Esophagus squamous epithelium (tissue), 4 donors: Measurements from ENCODE around the gene SNTB2.
"Not testable (repeated sequence)": the region's sequence is repeated elsewhere in the genome, so short reads cannot be mapped to it uniquely, and the experiment has no call there.

Source experiments
- CTCF ChIP-seq, 6 experiments: fragments of 450-650 bp in 4 of 6; fragments of 200-600 bp in 2 of 6; sonication (generic) in 2 of 6; IDR thresholded peaks; one replicate each; pipeline ENCODE4 v1.5.1; 2016 to 2019; ENCODE audit warnings: antibody characterized with exemption in 6 of 6, mild to moderate bottlenecking in 4 of 6, moderate library complexity in 4 of 6
- POLR2A ChIP-seq, 4 donors: fragments of 450-650 bp; IDR thresholded peaks; one replicate each; pipeline ENCODE4 v1.6.1; 2017; ENCODE audit warnings: antibody characterized with exemption in 4 of 4, mild to moderate bottlenecking in 4 of 4, moderate library complexity in 3 of 4

DNA sequence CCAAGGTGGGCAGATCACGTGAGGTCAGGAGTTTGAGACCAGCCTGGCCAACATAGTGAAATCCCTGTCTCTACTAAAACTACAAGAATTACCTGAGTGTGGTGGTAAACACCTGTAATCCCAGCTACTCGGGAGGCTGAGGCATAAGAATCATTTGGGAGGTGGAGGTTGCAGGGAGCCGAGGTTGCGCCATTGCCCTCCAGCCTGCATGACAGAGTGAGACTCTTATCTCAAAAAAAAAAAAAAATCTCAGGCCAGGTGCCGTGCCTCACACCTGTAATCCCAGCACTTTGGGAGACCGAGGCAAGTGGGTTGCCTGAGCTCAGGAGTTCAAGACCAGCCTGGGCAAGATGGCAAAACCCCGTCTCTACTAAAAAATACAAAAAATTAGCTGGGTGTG is 109.8 kb downstream of the SNTB2 start:
- TF ChIP-seq CTCF, POLR2A (IDR thresholded peaks at IDR 0.05): not testable (repeated sequence)
